RWPE2 (cell line): ENCODE measurements around the gene ZNF536.

ENCODE experiments used
- ATAC-seq: fragments of 200-7000 bp; cut with Tn5 transposase; 3 replicates; pipeline ENCODE4 v1.9.1; 2021; ENCODE audit warnings: low read depth
- DNase-seq: peaks from one replicate; pipeline ENCODE4 v3.0.0-alpha.2; 2020; ENCODE audit warnings: low spot score
- H3K27ac ChIP-seq: fragments of 450-650 bp; 2 replicates; pipeline ENCODE4 v1.5.1; 2017; ENCODE audit warnings: mild to moderate bottlenecking; ENCODE audit not compliant: poor library complexity, severe bottlenecking
- H3K27me3 ChIP-seq: fragments of 250-450 bp; sonication (Bioruptor Pico); 2 replicates; pipeline ENCODE4 v1.5.1; 2021; ENCODE audit warnings: mild to moderate bottlenecking, moderate library complexity; ENCODE audit not compliant: insufficient read depth, poor library complexity, severe bottlenecking
- H3K36me3 ChIP-seq: fragments of 250-450 bp; sonication (Bioruptor Pico); 2 replicates; pipeline ENCODE4 v1.5.1; 2020; ENCODE audit warnings: low read depth, mild to moderate bottlenecking, moderate library complexity
- H3K4me1 ChIP-seq: fragments of 250-450 bp; sonication (Bioruptor Pico); 2 replicates; pipeline ENCODE4 v1.5.1; 2021; ENCODE audit warnings: mild to moderate bottlenecking, moderate library complexity; ENCODE audit not compliant: insufficient read depth, poor library complexity, severe bottlenecking
- H3K4me3 ChIP-seq: fragments of 250-450 bp; sonication (Bioruptor Pico); 2 replicates; pipeline ENCODE4 v1.5.1; 2021; ENCODE audit warnings: mild to moderate bottlenecking, moderate library complexity; ENCODE audit not compliant: severe bottlenecking
- H3K9me3 ChIP-seq: fragments of 250-450 bp; sonication (Bioruptor Pico); 2 replicates; pipeline ENCODE4 v1.5.1; 2021; ENCODE audit warnings: mild to moderate bottlenecking, moderate library complexity; ENCODE audit not compliant: severe bottlenecking
- TF ChIP-seq, protein P1 (sequence below): fragments of 450-650 bp; IDR thresholded peaks from one replicate; pipeline ENCODE4 v1.5.1; 2017; ENCODE audit warnings: mild to moderate bottlenecking, moderate library complexity; ENCODE audit not compliant: poor library complexity, severe bottlenecking

ZNF536 gene

DNA sequence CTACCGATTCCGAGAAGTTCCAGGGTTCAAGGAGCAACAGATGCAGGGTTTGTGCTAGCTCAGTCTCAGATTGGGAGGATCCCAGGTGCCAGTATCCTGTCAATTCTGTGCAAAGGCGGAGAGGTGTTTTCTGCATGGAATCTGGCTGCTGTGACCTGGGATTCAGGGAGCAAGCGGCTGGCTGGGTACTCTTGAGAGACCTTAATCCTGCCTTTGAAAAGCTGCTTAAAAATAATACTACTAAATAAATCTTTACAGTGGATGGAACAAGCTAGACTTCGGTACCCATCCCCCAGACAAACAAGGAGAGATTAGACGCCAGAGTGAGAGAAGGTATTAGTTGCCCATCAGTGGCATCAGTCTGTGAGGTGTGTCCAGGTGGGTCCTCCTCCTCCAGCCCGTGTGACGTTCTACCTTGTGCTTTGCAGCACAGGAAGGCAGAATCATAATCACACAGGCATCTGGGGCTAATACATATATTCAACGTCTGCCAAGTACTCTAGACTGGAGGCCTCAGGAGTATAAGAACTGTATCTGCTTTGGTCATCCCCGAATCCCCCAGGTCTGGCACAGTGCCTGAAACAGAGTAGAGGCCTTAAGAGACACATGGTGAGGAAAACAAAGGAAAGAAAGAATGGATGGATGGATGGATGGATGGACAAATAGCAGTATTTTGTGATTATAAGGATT, 230.6 kb downstream of the ZNF536 start:
- TF ChIP-seq, protein P1, sequence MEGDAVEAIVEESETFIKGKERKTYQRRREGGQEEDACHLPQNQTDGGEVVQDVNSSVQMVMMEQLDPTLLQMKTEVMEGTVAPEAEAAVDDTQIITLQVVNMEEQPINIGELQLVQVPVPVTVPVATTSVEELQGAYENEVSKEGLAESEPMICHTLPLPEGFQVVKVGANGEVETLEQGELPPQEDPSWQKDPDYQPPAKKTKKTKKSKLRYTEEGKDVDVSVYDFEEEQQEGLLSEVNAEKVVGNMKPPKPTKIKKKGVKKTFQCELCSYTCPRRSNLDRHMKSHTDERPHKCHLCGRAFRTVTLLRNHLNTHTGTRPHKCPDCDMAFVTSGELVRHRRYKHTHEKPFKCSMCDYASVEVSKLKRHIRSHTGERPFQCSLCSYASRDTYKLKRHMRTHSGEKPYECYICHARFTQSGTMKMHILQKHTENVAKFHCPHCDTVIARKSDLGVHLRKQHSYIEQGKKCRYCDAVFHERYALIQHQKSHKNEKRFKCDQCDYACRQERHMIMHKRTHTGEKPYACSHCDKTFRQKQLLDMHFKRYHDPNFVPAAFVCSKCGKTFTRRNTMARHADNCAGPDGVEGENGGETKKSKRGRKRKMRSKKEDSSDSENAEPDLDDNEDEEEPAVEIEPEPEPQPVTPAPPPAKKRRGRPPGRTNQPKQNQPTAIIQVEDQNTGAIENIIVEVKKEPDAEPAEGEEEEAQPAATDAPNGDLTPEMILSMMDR, result no peak
- ATAC-seq, result no peak
- H3K36me3 ChIP-seq, result no peaks in the 10 kb centered on the region
- no peak overlapping the region for H3K27ac ChIP-seq
- no peak for DNase-seq
- no peak overlapping the region for H3K4me3 ChIP-seq
- H3K4me1 ChIP-seq, result no peaks in the 10 kb centered on the region
- no peaks in the 10 kb centered on the region for H3K27me3 ChIP-seq
- H3K9me3 ChIP-seq, result no peaks in the 10 kb centered on the region

DNA sequence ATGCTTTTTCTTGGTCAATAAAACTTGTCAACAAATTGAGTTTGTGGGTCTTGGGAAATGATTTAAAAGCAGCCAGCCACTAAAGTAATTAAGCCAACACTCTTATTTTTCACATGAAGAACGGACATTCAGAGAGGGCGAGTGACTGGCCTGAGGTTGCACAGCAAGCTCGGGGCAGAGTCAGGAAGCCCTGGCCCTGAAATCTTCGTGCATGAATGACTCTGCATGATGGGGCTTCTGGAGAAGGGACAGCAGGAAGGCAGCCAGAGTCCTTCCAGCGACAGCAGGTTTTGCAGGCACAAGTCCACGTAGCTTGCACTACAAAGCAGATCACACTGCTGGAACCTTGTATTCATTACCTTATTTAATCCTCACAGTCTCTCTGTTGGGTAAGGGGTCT, 232.5 kb downstream of the ZNF536 start:
- Histone ChIP-seq H3K4me3 (no peak overlapping the region), H3K9me3 (no peaks in the 10 kb centered on the region), H3K4me1 (no peaks in the 10 kb centered on the region), H3K36me3 (no peaks in the 10 kb centered on the region), H3K27ac (no peak overlapping the region), H3K27me3 (no peaks in the 10 kb centered on the region)
- TF ChIP-seq, protein P1, result no peak
- no peak for DNase-seq
- no peak for ATAC-seq

DNA sequence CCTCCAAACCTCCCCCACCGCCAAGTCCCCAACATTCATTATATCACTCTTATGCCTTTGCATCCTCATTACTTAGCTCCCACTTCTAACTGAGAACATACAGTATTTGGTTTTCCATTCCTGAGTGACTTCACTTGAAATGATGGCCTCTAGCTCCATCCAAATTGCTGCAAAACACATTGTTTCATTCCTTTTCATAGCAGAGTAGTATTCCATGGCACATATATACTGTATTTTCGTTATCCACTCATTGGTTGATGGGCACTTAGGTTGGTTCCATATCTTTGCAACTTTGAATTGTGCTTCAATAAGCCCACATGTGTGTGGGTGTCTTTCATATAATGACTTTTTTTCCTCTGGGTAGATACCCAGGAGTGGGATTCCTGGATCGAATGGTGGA, 233.1 kb downstream of the ZNF536 start:
- Histone ChIP-seq H3K27me3 (no peaks in the 10 kb centered on the region), H3K36me3 (no peaks in the 10 kb centered on the region), H3K4me1 (no peaks in the 10 kb centered on the region), H3K4me3 (no peak overlapping the region), H3K27ac (no peak overlapping the region), H3K9me3 (no peaks in the 10 kb centered on the region)
- ATAC-seq, result no peak
- TF ChIP-seq, protein P1, result no peak
- DNase-seq, result no peak

DNA sequence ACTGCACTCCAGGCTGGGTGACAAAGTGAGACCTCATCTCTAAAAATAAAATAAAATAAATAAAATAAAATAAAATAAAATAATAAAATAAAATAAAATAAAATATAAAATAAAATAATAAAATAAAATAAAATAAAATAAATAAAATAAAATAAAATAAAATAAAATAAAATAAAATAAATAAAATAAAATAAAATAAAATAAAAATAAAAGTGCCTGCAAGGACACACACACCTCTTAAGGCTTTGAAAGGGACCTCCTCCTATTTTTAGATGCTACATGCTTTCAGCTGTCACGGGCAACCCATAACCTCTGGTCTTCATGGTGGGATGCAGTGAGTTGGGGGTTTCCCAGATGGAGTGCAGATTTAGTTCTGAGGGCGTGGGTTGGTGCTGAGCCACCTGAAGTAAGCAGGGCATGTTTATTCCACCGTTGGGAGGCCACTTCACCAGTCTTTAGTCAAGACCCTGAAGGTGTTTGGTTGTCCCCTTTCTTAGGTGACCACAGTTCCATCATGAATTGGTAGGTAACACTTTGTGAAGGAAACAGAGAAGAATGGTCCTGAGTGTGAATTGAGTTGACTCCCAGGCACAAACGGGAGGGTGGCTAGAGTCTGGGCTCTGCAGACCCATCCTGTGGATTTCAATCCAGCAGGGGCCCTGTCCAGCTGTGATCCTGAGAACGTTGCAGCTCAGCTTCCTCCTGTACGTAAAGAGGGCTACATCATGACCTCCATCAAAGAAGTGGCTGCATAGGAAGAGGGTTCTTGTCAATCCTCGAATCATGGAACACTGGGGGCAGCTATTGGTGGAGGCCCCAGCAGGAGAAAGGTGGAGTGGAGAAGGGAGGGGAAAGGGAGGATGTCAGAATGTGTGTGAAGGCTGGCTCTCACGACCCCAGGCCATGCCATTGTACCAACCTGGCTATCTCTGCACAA, 234.2 kb downstream of the ZNF536 start:
- H3K27ac ChIP-seq, result no peak overlapping the region
- H3K4me1 ChIP-seq, result no peaks in the 10 kb centered on the region
- no peak for ATAC-seq
- TF ChIP-seq, protein P1, result no peak
- no peak for DNase-seq
- no peak overlapping the region for H3K4me3 ChIP-seq
- H3K36me3 ChIP-seq, result no peaks in the 10 kb centered on the region
- H3K9me3 ChIP-seq, result no peaks in the 10 kb centered on the region
- H3K27me3 ChIP-seq, result no peaks in the 10 kb centered on the region
